ENCODE data around the gene DUSP15. TPM values are rescaled to one million over a fixed set of nuclear protein-coding genes. Genes with fewer than 3 reads are reported as not detected.
"Not testable (repeated sequence)": the region's sequence is repeated elsewhere in the genome, so short reads cannot be mapped to it uniquely, and the experiment has no call there.

Gene DUSP15
- polyA plus RNA-seq, 4 donors: 16.1 to 23.1 (median 19.2) TPM

GRCh38 chr20:31826074-31826473 is 44.3 kb downstream of the DUSP15 start:
- DNase-seq (ENCODE audit: low read depth in 4 of 4, low spot score in 3 of 4): no peak

GRCh38 chr20:31824554-31825313 is 45.6 kb downstream of the DUSP15 start:
- no peak for DNase-seq (ENCODE audit: low read depth in 4 of 4, low spot score in 3 of 4)

- no peak for DNase-seq (ENCODE audit: low read depth in 4 of 4, low spot score in 3 of 4)
Measured at GRCh38 chr20:31824125-31824485, 46.2 kb downstream of the DUSP15 start.

GRCh38 chr20:31823360-31824124 is 46.8 kb downstream of the DUSP15 start:
- DNase-seq (ENCODE audit: low read depth in 4 of 4, low spot score in 3 of 4): no peak

- peak; percentile 71 to 78 (median 75) for DNase-seq (ENCODE audit: low read depth in 4 of 4, low spot score in 3 of 4)
Measured at GRCh38 chr20:31822421-31823330, 47.7 kb downstream of the DUSP15 start.

GRCh38 chr20:31821427-31821826 is 48.9 kb downstream of the DUSP15 start:
- DNase-seq (ENCODE audit: low read depth in 4 of 4, low spot score in 3 of 4): no peak

GRCh38 chr20:31820228-31820627 is 50.1 kb downstream of the DUSP15 start:
- DNase-seq (ENCODE audit: low read depth in 4 of 4, low spot score in 3 of 4): no peak

- no peak for DNase-seq (ENCODE audit: low read depth in 4 of 4, low spot score in 3 of 4)
Measured at GRCh38 chr20:31819083-31819784, 51.1 kb downstream of the DUSP15 start, which contains the start of gene MYLK2. Gene MYLK2, plus strand, starts transcription at chr20:31819356. Its CDS starts 225 bp downstream, at chr20:31819581.

- DNase-seq (ENCODE audit: low read depth in 4 of 4, low spot score in 3 of 4): no peak
Measured at GRCh38 chr20:31818376-31818908, 51.9 kb downstream of the DUSP15 start.

GRCh38 chr20:31817461-31817860 is 52.9 kb downstream of the DUSP15 start:
- DNase-seq (ENCODE audit: low read depth in 4 of 4, low spot score in 3 of 4): no peak

- no peak for DNase-seq (ENCODE audit: low read depth in 4 of 4, low spot score in 3 of 4)
Measured at GRCh38 chr20:31816221-31816620, 54.1 kb downstream of the DUSP15 start.

GRCh38 chr20:31815408-31816188 is 54.7 kb downstream of the DUSP15 start:
- no peak for DNase-seq (ENCODE audit: low read depth in 4 of 4, low spot score in 3 of 4)

GRCh38 chr20:31814142-31814541 is 56.2 kb downstream of the DUSP15 start:
- DNase-seq (ENCODE audit: low read depth in 4 of 4, low spot score in 3 of 4): not testable (repeated sequence)

- DNase-seq (ENCODE audit: low read depth in 4 of 4, low spot score in 3 of 4): no peak
Measured at GRCh38 chr20:31813611-31814010, 56.7 kb downstream of the DUSP15 start.

- no peak for DNase-seq (ENCODE audit: low read depth in 4 of 4, low spot score in 3 of 4)
Measured at GRCh38 chr20:31811796-31812728, 58.3 kb downstream of the DUSP15 start.

GRCh38 chr20:31811198-31811597 is 59.1 kb downstream of the DUSP15 start:
- DNase-seq (ENCODE audit: low read depth in 4 of 4, low spot score in 3 of 4): no peak
